22Rv1 (cell line): Measurements from ENCODE around the gene KIF3A.

Experiments
- CTCF ChIP-seq: fragments of 450-650 bp; IDR thresholded peaks from 2 replicates; pipeline ENCODE4 v1.5.1; 2017; ENCODE audit warnings: mild to moderate bottlenecking
- ZFX ChIP-seq: fragments of 450-650 bp; IDR thresholded peaks from 2 replicates; pipeline ENCODE4 v1.6.1; 2017; ENCODE audit warnings: antibody characterized with exemption, borderline replicate concordance

- no peak for TF ChIP-seq CTCF
- no peak for TF ChIP-seq ZFX
These were observed 786 bp upstream of the KIF3A start for GRCh38 chr5:132737982-132738681.
